ENCODE data around the gene TLL2. TPM values are rescaled to one million over a fixed set of nuclear protein-coding genes. Genes with fewer than 3 reads are reported as not detected.
A peak's percentile ranks its signal among the peaks of the same experiment; 100 is the strongest.
"Not testable (repeated sequence)": the region's sequence is repeated elsewhere in the genome, so short reads cannot be mapped to it uniquely, and the experiment has no call there.

Gene TLL2
- total RNA-seq (0.71 TPM), polyA plus RNA-seq (ENCODE audit: insufficient read depth in 1 of 8, insufficient read length in 8 of 8, low replicate concordance in 1 of 8) (1 to 10 TPM in 5 of 8 donors, under 1 TPM in 3; 0.53 to 1.8 (median 1.1) TPM)
- long read RNA-seq, donor 1, result 0 reads
- long read RNA-seq, donor 2, result 0 reads
- long read RNA-seq, donor 3, result 0 reads
- long read RNA-seq, donor 4, result 0 reads
- long read RNA-seq, donor 5, result 0 reads
- long read RNA-seq, donor 6, result 0 reads
- long read RNA-seq, donor 7, result 0 reads
- long read RNA-seq, donor 8, result 0 reads
- long read RNA-seq, donor 9, result 0 reads
- long read RNA-seq, donor 10, result 0 reads
- long read RNA-seq, donor 11, result 0 reads

DNA sequence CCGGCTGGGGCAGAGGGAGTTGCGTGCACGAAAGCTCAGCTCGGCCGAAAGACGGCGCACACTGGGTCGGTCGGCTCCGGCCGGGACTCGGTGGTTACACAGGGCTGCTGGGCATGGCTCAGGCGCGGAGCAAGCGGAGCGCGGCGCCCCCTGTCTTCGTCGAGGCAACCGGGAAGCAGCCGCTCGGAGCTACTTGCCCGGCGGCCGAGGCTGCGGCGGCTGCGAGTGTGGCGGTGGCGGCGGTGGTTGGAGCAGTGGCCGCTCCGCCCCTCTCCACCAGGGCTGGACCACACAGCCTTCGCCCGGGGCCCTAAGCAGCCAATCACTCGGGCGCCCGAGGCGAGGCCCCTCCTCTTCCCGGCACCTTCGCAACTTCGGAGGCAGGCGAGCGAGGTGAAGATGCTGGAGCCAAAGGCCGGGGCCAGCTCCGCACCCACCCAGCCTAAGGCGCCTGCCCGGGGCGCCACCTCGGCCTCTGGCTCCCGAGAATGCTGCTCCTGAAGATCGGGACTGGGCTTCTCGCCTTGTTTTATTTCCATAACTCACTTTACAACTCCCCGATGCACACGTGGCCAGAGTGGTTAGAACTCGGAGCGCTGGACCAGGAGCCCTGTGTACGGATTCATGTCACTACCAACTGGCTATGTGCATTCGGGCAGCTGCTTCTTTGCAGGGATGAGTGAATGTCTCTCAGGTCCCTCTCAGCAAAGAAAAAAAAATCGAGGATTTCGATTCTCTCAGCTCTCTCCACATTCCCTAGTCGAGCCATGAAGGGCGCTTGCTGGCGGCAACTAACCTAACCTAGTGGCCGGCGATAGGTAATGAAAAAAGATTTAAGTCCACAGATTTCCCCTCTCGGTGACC is at the start of gene TLL2:
Gene TLL2 (minus strand): TSS at position 229 of the 864 bp plus-strand sequence. CDS start 241 bp downstream, outside the sequence.
- peaks cover 41% of the 10 kb centered on the region for H3K27me3 ChIP-seq (ENCODE audit: control insufficient read depth, insufficient read depth, low read length)
- no peaks in the 10 kb centered on the region for H3K9me3 ChIP-seq (replicated peaks; ENCODE audit: control insufficient read depth, low read depth, low read length)
- DNase-seq, result peak; percentile 87
- H3K4me1 ChIP-seq (ENCODE audit: control insufficient read depth, insufficient read depth, low read length), result peaks cover 21% of the 10 kb centered on the region
- H3K4me3 ChIP-seq (ENCODE audit: low read length), result peak within 1 kb of the TSS; percentile 45
- H3K27ac ChIP-seq (ENCODE audit: low read length), result no peak within 1 kb of the TSS
- under 1% methylated on average over 58 of the region's 68 CpGs for WGBS (ENCODE audit: insufficient coverage)
- H3K36me3 ChIP-seq (ENCODE audit: control insufficient read depth, insufficient read depth, low read length), result no peaks in the 10 kb centered on the region

DNA sequence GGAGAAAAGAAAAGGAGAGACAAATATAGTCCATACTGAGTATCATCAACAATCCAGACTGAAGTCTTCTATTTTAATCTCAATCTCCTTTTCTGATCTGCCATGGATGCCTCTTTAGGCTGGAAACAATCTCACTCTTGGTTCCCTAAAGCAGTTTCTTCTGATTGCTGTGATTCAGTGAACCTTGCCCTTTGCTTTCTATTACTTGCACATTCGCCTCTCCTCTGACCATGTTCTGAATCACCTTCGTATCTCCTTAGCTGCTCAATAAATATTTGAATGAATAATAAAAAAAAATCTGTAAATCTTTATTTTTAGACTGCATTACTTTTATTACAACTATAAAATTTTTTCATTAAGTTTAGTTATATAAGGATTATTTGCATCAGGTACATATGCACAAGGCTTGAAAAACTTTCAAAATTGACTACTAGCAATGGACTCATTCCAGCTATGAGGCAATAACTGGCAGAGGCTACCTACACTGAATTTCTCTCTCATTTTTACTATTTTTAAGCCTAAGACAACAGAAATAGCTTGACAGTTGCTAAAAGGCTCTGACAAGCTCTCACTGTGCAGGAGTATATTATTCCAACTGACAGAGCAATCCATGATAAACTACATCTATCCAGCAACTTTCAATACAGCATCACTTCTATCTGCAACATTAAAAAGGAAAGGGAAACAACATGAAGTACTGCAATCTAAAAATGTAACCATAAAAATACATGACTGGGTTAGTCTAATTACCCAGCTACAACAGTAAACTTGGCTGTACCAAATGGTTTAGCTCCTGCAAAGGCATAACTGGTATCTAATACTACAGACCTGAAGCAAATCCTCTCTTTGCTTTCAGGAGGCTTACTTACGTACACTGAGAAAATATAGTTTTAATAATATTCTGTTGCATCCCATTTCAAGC is 47.5 kb upstream of the TLL2 start:
- Histone ChIP-seq H3K27me3 (ENCODE audit: control insufficient read depth, insufficient read depth, low read length) (no peaks in the 10 kb centered on the region), H3K36me3 (ENCODE audit: control insufficient read depth, insufficient read depth, low read length) (peaks cover 28% of the 10 kb centered on the region), H3K4me3 (ENCODE audit: low read length) (no peak overlapping the region), H3K4me1 (ENCODE audit: control insufficient read depth, insufficient read depth, low read length) (no peaks in the 10 kb centered on the region), H3K9me3 (replicated peaks; ENCODE audit: control insufficient read depth, low read depth, low read length) (no peaks in the 10 kb centered on the region), H3K27ac (ENCODE audit: low read length) (no peak overlapping the region)
- no CpG with 5 or more reads among the region's 3 CpGs for WGBS (ENCODE audit: insufficient coverage)
- DNase-seq, result peak; percentile 4

DNA sequence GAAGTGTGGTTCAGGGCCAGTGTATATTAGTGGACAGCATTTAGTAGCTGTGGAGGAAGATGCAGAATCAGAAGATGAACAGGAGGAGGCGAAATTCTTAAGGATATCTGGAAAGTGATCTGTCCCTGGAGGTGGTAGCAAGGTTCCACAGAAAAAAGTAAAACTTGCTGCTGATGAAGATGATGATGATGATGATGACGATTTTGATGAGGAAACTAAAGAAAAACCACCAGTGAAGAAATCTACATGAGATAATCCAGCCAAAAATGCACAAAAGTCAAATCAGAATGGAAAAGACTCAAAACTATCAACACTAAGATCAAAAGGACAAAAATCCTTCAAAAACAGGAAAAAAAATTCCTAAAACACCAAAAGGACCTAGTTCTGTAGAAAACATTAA is 46.8 kb upstream of the TLL2 start:
- Histone ChIP-seq H3K9me3 (replicated peaks; ENCODE audit: control insufficient read depth, low read depth, low read length) (no peaks in the 10 kb centered on the region), H3K4me1 (ENCODE audit: control insufficient read depth, insufficient read depth, low read length) (no peaks in the 10 kb centered on the region), H3K36me3 (ENCODE audit: control insufficient read depth, insufficient read depth, low read length) (peaks cover 28% of the 10 kb centered on the region), H3K27me3 (ENCODE audit: control insufficient read depth, insufficient read depth, low read length) (no peaks in the 10 kb centered on the region), H3K4me3 (ENCODE audit: low read length) (no peak overlapping the region), H3K27ac (ENCODE audit: low read length) (no peak overlapping the region)
- no peak for DNase-seq
- WGBS (ENCODE audit: insufficient coverage), result 80% methylated on average over 1 of the region's 2 CpGs

DNA sequence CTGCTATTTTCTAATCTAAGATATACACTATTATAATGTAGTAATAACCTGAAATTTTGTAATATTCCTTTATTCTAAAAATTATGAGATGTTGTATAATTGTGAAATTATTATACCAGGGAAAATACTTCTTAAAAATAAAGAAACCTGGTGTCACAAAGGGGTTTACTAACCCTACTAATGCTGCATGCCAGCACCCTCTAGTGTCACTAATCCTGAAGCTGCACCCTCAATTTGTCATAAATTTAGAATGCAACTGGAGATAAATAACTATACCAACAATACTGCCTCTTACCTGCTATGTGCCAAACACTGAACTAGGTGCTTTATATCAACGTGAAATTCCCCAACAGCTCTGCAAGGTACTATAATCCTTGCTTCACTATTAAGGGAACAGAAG is 42.3 kb upstream of the TLL2 start:
- Histone ChIP-seq H3K4me3 (ENCODE audit: low read length) (no peak overlapping the region), H3K4me1 (ENCODE audit: control insufficient read depth, insufficient read depth, low read length) (no peaks in the 10 kb centered on the region), H3K36me3 (ENCODE audit: control insufficient read depth, insufficient read depth, low read length) (peaks cover 23% of the 10 kb centered on the region), H3K9me3 (replicated peaks; ENCODE audit: control insufficient read depth, low read depth, low read length) (no peaks in the 10 kb centered on the region), H3K27me3 (ENCODE audit: control insufficient read depth, insufficient read depth, low read length) (no peaks in the 10 kb centered on the region), H3K27ac (ENCODE audit: low read length) (no peak overlapping the region)
- DNase-seq, result peak; percentile 19
- no CpG with 5 or more reads among the region's 1 CpG for WGBS (ENCODE audit: insufficient coverage)

DNA sequence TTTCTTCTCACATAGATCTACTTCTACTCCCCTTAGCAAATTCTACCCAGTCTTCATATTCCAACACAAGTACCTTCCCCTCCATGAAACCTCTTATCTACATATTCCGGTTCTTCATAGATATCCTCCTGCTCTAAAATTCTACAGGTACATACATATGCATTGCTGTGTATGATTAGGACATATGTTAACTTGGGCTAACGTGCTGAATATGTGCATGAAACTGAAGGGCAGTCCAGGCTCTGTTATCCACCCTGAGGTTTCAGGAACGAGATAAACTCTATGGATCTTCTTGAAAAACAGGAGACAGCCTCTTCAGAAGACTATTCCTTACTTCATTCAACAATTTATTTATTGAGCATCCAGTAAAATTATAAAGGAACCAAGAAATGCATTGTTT is 41.6 kb upstream of the TLL2 start:
- H3K27ac ChIP-seq (ENCODE audit: low read length), result no peak overlapping the region
- H3K36me3 ChIP-seq (ENCODE audit: control insufficient read depth, insufficient read depth, low read length), result peaks cover 21% of the 10 kb centered on the region
- H3K4me3 ChIP-seq (ENCODE audit: low read length), result no peak overlapping the region
- WGBS (ENCODE audit: insufficient coverage), result no CpG with 5 or more reads among the region's 3 CpGs
- H3K4me1 ChIP-seq (ENCODE audit: control insufficient read depth, insufficient read depth, low read length), result no peaks in the 10 kb centered on the region
- no peak for DNase-seq
- no peaks in the 10 kb centered on the region for H3K9me3 ChIP-seq (replicated peaks; ENCODE audit: control insufficient read depth, low read depth, low read length)
- no peaks in the 10 kb centered on the region for H3K27me3 ChIP-seq (ENCODE audit: control insufficient read depth, insufficient read depth, low read length)

DNA sequence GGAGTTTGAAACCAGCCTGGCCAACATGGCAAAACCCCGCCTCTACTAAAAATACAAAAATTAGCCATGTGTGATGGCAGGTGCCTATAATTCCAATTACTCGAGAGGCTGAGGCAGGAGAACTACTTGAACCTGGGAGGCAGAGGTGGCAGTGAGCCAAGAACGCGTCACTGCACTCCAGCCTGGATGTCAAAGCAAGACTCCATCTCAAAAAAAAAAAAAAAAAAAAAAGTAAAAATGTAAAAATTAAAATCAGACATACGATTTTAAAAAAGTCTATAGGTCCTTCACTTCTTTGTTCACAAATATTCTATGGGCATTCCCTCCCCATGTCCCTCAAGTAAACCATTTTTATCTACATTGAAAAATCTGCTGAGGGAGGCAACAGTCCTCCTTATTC is 34.9 kb upstream of the TLL2 start:
- Histone ChIP-seq H3K27ac (ENCODE audit: low read length) (no peak overlapping the region), H3K4me3 (ENCODE audit: low read length) (no peak overlapping the region), H3K36me3 (ENCODE audit: control insufficient read depth, insufficient read depth, low read length) (peaks cover 22% of the 10 kb centered on the region), H3K4me1 (ENCODE audit: control insufficient read depth, insufficient read depth, low read length) (no peaks in the 10 kb centered on the region), H3K27me3 (ENCODE audit: control insufficient read depth, insufficient read depth, low read length) (no peaks in the 10 kb centered on the region), H3K9me3 (replicated peaks; ENCODE audit: control insufficient read depth, low read depth, low read length) (no peaks in the 10 kb centered on the region)
- no peak for DNase-seq
- no CpG with 5 or more reads among the region's 5 CpGs for WGBS (ENCODE audit: insufficient coverage)

DNA sequence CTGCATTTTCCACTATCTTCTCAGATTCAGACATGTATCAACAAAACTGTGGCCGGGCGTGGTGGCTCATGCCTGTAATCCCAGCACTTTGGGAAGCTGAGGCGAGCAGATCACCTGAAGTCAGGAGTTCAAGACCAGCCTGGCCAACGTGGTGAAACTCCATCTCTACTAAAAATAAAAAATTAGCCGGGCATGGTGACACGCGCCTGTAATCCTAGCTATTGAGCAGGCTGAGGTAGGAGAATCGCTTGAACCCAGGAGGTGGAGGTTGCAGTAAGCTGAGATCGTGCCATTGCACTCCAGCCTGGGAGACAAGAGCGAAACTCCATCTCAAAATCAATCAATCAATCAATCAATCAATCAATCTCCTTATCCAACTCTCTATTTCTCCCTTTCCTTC is 31.8 kb upstream of the TLL2 start:
- not testable (repeated sequence) for H3K27ac ChIP-seq (ENCODE audit: low read length); H3K9me3 ChIP-seq (replicated peaks; ENCODE audit: control insufficient read depth, low read depth, low read length); H3K27me3 ChIP-seq (ENCODE audit: control insufficient read depth, insufficient read depth, low read length); H3K4me3 ChIP-seq (ENCODE audit: low read length); DNase-seq; H3K4me1 ChIP-seq (ENCODE audit: control insufficient read depth, insufficient read depth, low read length)
- peaks cover 22% of the 10 kb centered on the region for H3K36me3 ChIP-seq (ENCODE audit: control insufficient read depth, insufficient read depth, low read length)
- WGBS (ENCODE audit: insufficient coverage), result 89% methylated on average over 7 of the region's 10 CpGs

DNA sequence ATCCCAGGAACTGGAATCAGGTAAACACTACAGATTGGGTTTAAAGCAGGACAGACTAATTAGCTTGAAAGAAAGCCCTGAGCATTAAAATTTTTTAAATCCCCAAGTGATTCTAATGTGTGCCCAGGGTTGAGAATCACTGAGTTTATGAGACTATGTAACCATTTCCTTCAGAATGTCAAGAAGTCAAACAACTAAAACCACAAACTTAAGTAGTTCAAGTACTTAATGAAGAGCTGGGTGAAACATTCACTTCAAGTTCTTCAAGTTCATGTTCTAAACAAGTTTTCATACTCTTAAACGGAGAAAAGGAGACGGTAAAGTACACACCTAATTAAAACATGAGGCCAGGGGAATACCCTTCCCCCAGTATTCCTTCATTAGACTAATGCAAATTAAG is 28.2 kb upstream of the TLL2 start:
- Histone ChIP-seq H3K27ac (ENCODE audit: low read length) (no peak overlapping the region), H3K9me3 (replicated peaks; ENCODE audit: control insufficient read depth, low read depth, low read length) (no peaks in the 10 kb centered on the region), H3K4me1 (ENCODE audit: control insufficient read depth, insufficient read depth, low read length) (no peaks in the 10 kb centered on the region), H3K36me3 (ENCODE audit: control insufficient read depth, insufficient read depth, low read length) (peaks cover 16% of the 10 kb centered on the region), H3K27me3 (ENCODE audit: control insufficient read depth, insufficient read depth, low read length) (no peaks in the 10 kb centered on the region), H3K4me3 (ENCODE audit: low read length) (no peak overlapping the region)
- DNase-seq, result no peak
- WGBS (ENCODE audit: insufficient coverage), result no CpG with 5 or more reads among the region's 2 CpGs

DNA sequence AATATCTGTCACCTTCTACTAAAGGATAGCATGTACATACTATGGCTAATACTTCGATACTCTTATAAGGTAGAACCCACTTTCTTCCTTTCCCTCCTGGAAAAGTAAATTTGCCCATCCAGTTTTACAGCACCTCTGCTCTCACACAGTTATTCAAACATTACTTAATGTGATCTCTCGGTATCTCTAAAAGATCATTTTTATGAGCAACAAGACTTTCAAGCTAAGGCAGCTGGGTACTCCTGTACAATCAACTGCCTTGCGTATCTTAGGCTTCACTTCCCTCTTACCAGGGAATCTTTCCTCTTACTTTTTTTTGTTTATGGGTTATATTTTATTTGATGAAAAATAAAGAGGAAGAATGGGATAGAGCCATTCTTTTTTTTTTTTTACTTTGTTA is 26.5 kb upstream of the TLL2 start:
- WGBS (ENCODE audit: insufficient coverage), result 100% methylated on average over 1 of the region's 3 CpGs
- peaks cover 12% of the 10 kb centered on the region for H3K36me3 ChIP-seq (ENCODE audit: control insufficient read depth, insufficient read depth, low read length)
- H3K4me3 ChIP-seq (ENCODE audit: low read length), result no peak overlapping the region
- no peaks in the 10 kb centered on the region for H3K4me1 ChIP-seq (ENCODE audit: control insufficient read depth, insufficient read depth, low read length)
- no peak overlapping the region for H3K27ac ChIP-seq (ENCODE audit: low read length)
- DNase-seq, result no peak
- H3K9me3 ChIP-seq (replicated peaks; ENCODE audit: control insufficient read depth, low read depth, low read length), result no peaks in the 10 kb centered on the region
- no peaks in the 10 kb centered on the region for H3K27me3 ChIP-seq (ENCODE audit: control insufficient read depth, insufficient read depth, low read length)

DNA sequence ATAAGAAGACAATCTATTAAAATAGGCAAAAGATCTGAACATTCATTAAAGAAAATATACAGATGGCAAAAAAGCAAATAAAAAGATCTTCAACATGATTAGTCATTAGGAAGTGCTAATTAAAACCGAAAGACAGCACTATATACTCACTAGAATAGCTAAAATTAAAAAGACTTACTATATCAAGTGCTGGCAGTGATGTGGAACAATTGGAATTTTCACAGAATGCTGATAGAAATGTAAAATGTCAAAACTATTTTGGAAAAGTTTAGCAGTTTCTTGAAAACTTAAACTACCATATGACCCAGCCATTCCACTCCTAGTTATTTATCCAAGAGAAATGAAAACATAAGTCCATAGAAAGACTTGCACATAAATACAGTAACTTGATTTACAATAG is 25.0 kb upstream of the TLL2 start:
- Histone ChIP-seq H3K27me3 (ENCODE audit: control insufficient read depth, insufficient read depth, low read length) (no peaks in the 10 kb centered on the region), H3K4me1 (ENCODE audit: control insufficient read depth, insufficient read depth, low read length) (no peaks in the 10 kb centered on the region), H3K27ac (ENCODE audit: low read length) (no peak overlapping the region), H3K9me3 (replicated peaks; ENCODE audit: control insufficient read depth, low read depth, low read length) (no peaks in the 10 kb centered on the region), H3K36me3 (ENCODE audit: control insufficient read depth, insufficient read depth, low read length) (peaks cover 8% of the 10 kb centered on the region), H3K4me3 (ENCODE audit: low read length) (no peak overlapping the region)
- no peak for DNase-seq
- no CpG with 5 or more reads among the region's 1 CpG for WGBS (ENCODE audit: insufficient coverage)

Data from muscle of leg (tissue), 16 donors.